ENCODE measurements around the gene DUS2. TPM values are rescaled to one million over a fixed set of nuclear protein-coding genes. Genes with fewer than 3 reads are reported as not detected.

Gene DUS2
- total and polyA plus RNA-seq, 4 donors: 6.9 to 10.7 (median 7.9) TPM

GRCh38 chr16:68100488-68100887 is 77.4 kb downstream of the DUS2 start:
- Histone ChIP-seq H3K9me3 (ENCODE audit: control insufficient read depth in 4 of 4, low read length in 3 of 4) (no peaks in the 10 kb centered on the region), H3K9ac (ENCODE audit: low read depth in 1 of 2, low read length in 2 of 2) (no peak overlapping the region), H3K4me1 (ENCODE audit: control insufficient read depth in 4 of 4, insufficient read depth in 4 of 4, low read length in 3 of 4) (peaks cover 0 to 5% (median 2%) of the 10 kb centered on the region in 4 donors), H3K36me3 (ENCODE audit: control insufficient read depth in 4 of 4, insufficient read depth in 3 of 4, low read depth in 1 of 4, low read length in 3 of 4) (no peaks in the 10 kb centered on the region), H3K4me3 (ENCODE audit: low read depth in 1 of 3, low read length in 3 of 3) (no peak overlapping the region), H3K27me3 (ENCODE audit: control insufficient read depth in 4 of 4, insufficient read depth in 4 of 4, low read length in 3 of 4) (no peaks in the 10 kb centered on the region), H3K27ac (ENCODE audit: low read depth in 1 of 2, low read length in 2 of 2) (no peak overlapping the region)
- WGBS: 78% methylated on average over 4 of the region's 4 CpGs
- TF ChIP-seq YY1 (IDR thresholded peaks at IDR 0.05): no peak
- TF ChIP-seq EGR1 (IDR thresholded peaks at IDR 0.05; ENCODE audit: low read depth in 2 of 2): no peak
- TF ChIP-seq HNF4A (conservative IDR thresholded peaks at IDR 0.05): no peak
- no peak for TF ChIP-seq GABPA (IDR thresholded peaks at IDR 0.05 in 1 of 2, conservative IDR thresholded peaks at IDR 0.05 in 1 of 2)
- no peak for TF ChIP-seq FOXA1 (IDR thresholded peaks at IDR 0.05)
- no peak for TF ChIP-seq HNF4G (IDR thresholded peaks at IDR 0.05)
- TF ChIP-seq NR2F2 (IDR thresholded peaks at IDR 0.05): no peak
- TF ChIP-seq JUND (IDR thresholded peaks at IDR 0.05): no peak
- TF ChIP-seq CTCF (IDR thresholded peaks at IDR 0.05; ENCODE audit: low read depth, low read length, missing input control): no peak
- no peak for TF ChIP-seq REST (IDR thresholded peaks at IDR 0.05)
- TF ChIP-seq ZBTB33 (IDR thresholded peaks at IDR 0.05): no peak
- TF ChIP-seq SP1 (IDR thresholded peaks at IDR 0.05): no peak
- no peak for TF ChIP-seq RXRA (IDR thresholded peaks at IDR 0.05)
- TF ChIP-seq FOXA2 (IDR thresholded peaks at IDR 0.05): no peak
- TF ChIP-seq ATF3 (IDR thresholded peaks at IDR 0.05): no peak
- TF ChIP-seq TAF1 (conservative IDR thresholded peaks at IDR 0.05): no peak
- TF ChIP-seq RAD21 (IDR thresholded peaks at IDR 0.05): no peak
- no peak for TF ChIP-seq MAX (IDR thresholded peaks at IDR 0.05)
- DNase-seq (ENCODE audit: low spot score): no peak
